ENCODE measurements around the gene OTOS.

Gene OTOS

GRCh38 chr2:240151477-240152031 lies 11.1 kb upstream of the OTOS start:
- no peak for DNase-seq (ENCODE audit: low spot score)

- peak; percentile 68 for DNase-seq (ENCODE audit: low spot score)
These were observed 9.7 kb upstream of the OTOS start for GRCh38 chr2:240149943-240150784.

GRCh38 chr2:240147911-240148587 lies 7.6 kb upstream of the OTOS start:
- no peak for DNase-seq (ENCODE audit: low spot score)

GRCh38 chr2:240147382-240147781 lies 6.9 kb upstream of the OTOS start:
- no peak for DNase-seq (ENCODE audit: low spot score)

- no peak for DNase-seq (ENCODE audit: low spot score)
These were observed 6.3 kb upstream of the OTOS start for GRCh38 chr2:240146627-240147278.

- no peak for DNase-seq (ENCODE audit: low spot score)
These were observed 5.7 kb upstream of the OTOS start for GRCh38 chr2:240146141-240146561.

- no peak for DNase-seq (ENCODE audit: low spot score)
These were observed 5.0 kb upstream of the OTOS start for GRCh38 chr2:240145461-240145860.

GRCh38 chr2:240144649-240145261 lies 4.3 kb upstream of the OTOS start:
- no peak for DNase-seq (ENCODE audit: low spot score)

GRCh38 chr2:240143801-240144648 lies 3.6 kb upstream of the OTOS start:
- DNase-seq (ENCODE audit: low spot score) = peak; percentile 84

- DNase-seq (ENCODE audit: low spot score) = no peak
These were observed 2.8 kb upstream of the OTOS start for GRCh38 chr2:240143276-240143675.

- no peak for DNase-seq (ENCODE audit: low spot score)
These were observed 2.4 kb upstream of the OTOS start for GRCh38 chr2:240142859-240143258.

GRCh38 chr2:240142256-240142775 lies 1.9 kb upstream of the OTOS start:
- DNase-seq (ENCODE audit: low spot score) = no peak

GRCh38 chr2:240141736-240142135 lies 1.3 kb upstream of the OTOS start:
- no peak for DNase-seq (ENCODE audit: low spot score)

- DNase-seq (ENCODE audit: low spot score) = no peak
These were observed 462 bp upstream of the OTOS start for GRCh38 chr2:240140920-240141319.

- DNase-seq (ENCODE audit: low spot score) = no peak
These were observed 628 bp downstream of the OTOS start for GRCh38 chr2:240139666-240140393.

GRCh38 chr2:240139011-240139441 lies 1.4 kb downstream of the OTOS start:
- no peak for DNase-seq (ENCODE audit: low spot score)

GRCh38 chr2:240138254-240138984 lies 2.0 kb downstream of the OTOS start:
- no peak for DNase-seq (ENCODE audit: low spot score)

GRCh38 chr2:240137596-240138253 lies 2.7 kb downstream of the OTOS start:
- no peak for DNase-seq (ENCODE audit: low spot score)
